Limb (tissue), 2 donors: ENCODE data around the gene STARD8.
A peak's percentile ranks its signal among the peaks of the same experiment; 100 is the strongest.
"Not testable (repeated sequence)": the region's sequence is repeated elsewhere in the genome, so short reads cannot be mapped to it uniquely, and the experiment has no call there.

Experiments
- DNase-seq, 2 donors: peaks; one replicate each; pipeline ENCODE4 v3.0.0-alpha.2; 2016; ENCODE audit errors: extremely low spot score in 2 of 2

Gene STARD8

GRCh38 chrX:68647156-68647957, at the start of gene STARD8:
Gene STARD8 (plus strand): TSS chrX:68647666. CDS start chrX:68647883, 217 bp downstream.
- DNase-seq: peak in 1 of 2 donors; percentile 53

GRCh38 chrX:68598841-68599240, 48.6 kb upstream of the STARD8 start:
- no peak for DNase-seq

GRCh38 chrX:68599256-68600152, 48.0 kb upstream of the STARD8 start:
- no peak for DNase-seq

GRCh38 chrX:68604216-68604615, 43.2 kb upstream of the STARD8 start:
- not testable (repeated sequence) for DNase-seq

GRCh38 chrX:68614733-68615132, 32.7 kb upstream of the STARD8 start:
- DNase-seq: not testable (repeated sequence)

GRCh38 chrX:68627986-68628385, 19.5 kb upstream of the STARD8 start:
- no peak for DNase-seq

GRCh38 chrX:68629936-68630335, 17.5 kb upstream of the STARD8 start:
- DNase-seq: not testable (repeated sequence)

GRCh38 chrX:68631336-68631735, 16.1 kb upstream of the STARD8 start:
- no peak for DNase-seq

GRCh38 chrX:68632491-68632890, 15.0 kb upstream of the STARD8 start:
- DNase-seq: no peak

- no peak for DNase-seq
These were observed 13.5 kb upstream of the STARD8 start for GRCh38 chrX:68633981-68634380.

- no peak for DNase-seq
These were observed 12.7 kb upstream of the STARD8 start for GRCh38 chrX:68634649-68635227.

GRCh38 chrX:68640661-68641060, 6.8 kb upstream of the STARD8 start:
- no peak for DNase-seq

GRCh38 chrX:68644861-68645260, 2.6 kb upstream of the STARD8 start:
- no peak for DNase-seq

- no peak for DNase-seq
These were observed 1.0 kb upstream of the STARD8 start for GRCh38 chrX:68646421-68646820.

GRCh38 chrX:68648960-68649359, 1.5 kb downstream of the STARD8 start:
- DNase-seq: no peak

GRCh38 chrX:68650491-68650890, 3.0 kb downstream of the STARD8 start:
- DNase-seq: no peak

GRCh38 chrX:68651110-68651509, 3.6 kb downstream of the STARD8 start:
- no peak for DNase-seq

- DNase-seq: no peak
These were observed 5.1 kb downstream of the STARD8 start for GRCh38 chrX:68652326-68653170.

GRCh38 chrX:68654693-68655092, 7.2 kb downstream of the STARD8 start:
- DNase-seq: no peak

GRCh38 chrX:68656473-68656872, 9.0 kb downstream of the STARD8 start:
- DNase-seq: not testable (repeated sequence)

GRCh38 chrX:68658530-68658929, 11.1 kb downstream of the STARD8 start:
- DNase-seq: no peak
